GM18873 (cell line): ENCODE measurements around the gene CCNF.
"Not testable (repeated sequence)": the region's sequence is repeated elsewhere in the genome, so short reads cannot be mapped to it uniquely, and the experiment has no call there.

Source experiments
- ATAC-seq: cut with Tn5 transposase; IDR thresholded peaks from one replicate; pipeline ENCODE4 v1.9.1; 2021; ENCODE audit warnings: mild to moderate bottlenecking, moderate library complexity, moderate number of reproducible peaks; ENCODE audit not compliant: unreplicated experiment, low FRiP score

CCNF gene

DNA sequence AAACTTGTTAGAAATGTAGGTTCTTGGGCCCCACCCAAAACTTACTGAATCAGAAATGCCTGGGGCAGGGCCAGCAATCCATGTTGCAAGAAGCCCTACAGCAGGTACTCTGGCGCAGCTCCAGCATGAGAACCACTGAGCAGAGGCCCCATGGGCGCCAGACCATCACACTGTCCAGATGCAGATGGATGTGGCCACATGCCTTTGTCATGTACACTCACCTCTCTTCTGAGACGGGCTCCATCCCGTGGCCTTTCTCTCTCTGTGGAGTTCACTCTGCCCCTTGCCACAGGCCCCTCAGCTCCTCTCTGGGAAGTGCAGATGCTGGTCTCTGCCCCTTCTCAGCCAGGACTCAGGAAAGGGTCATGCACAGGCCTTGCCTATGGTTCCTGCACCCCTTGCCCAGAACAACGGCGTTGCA is 2.3 kb upstream of the CCNF start:
- no peak for ATAC-seq

DNA sequence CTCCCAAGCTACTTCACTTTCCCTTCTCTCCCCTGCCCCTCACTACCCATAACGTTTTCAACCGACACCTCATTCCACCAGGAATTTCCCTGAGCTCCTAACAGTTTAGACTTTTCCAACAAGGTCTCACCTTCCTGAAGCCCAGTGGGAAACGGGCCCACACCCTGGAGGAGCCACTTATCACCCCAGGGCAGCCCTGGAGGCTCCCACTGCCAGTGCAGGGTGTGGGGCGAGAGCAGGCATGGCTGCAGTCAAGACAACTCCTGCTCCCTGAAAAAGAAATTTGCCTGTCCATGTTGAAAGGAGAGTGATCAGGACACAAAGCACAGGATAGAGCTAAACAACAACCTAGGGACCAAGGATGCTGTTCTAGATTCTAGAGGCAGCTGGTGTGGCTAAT is 1.7 kb upstream of the CCNF start:
- ATAC-seq: no peak

DNA sequence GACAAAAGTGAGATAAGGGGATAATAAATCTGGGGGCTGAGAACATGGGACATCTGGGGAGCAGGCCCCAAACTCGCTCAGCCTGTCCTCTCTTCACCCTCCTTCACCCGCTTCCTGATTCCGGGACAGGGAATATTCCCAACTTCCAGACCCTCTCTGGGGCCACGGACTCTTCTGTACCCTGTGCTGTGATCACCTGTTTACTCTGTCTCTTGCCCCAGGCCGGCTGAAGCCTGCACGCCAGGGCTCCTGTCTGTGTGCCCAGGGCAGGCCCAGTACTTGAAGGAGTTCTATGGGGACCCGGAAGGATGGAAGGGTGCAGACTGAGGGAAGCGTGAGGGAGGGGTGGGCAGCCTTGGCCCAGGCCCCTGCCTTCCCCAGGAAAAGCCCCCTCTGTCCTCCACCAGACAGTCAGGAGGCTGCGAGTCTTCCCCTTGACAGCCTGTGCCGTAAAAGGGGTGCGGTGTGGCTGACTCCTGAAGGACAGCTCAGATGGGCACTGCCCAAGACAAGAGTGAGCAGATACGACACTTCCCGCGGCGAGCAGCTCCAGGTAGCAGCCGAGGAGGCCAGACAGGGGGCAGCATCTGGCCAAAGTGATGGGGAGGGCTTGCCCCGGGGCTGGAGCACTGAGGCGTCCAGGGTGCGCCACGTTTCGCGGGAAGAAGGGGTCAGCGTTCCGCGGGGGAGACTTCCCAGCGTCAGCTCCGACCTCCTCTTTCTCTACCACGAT is 1.0 kb upstream of the CCNF start:
- peak; percentile 6 for ATAC-seq

DNA sequence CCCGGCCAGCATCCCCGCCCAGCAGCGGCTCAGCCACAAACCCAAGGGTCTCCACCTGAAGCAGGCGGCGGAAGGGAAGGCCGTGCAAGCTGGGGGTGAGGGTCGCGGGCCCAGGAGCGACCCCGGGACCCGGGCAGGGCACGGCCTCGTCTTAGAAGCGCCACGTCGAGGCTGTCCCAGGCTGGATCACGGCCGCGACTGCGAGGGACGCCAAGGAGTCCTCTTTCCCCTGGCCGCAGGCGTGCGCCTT is 538 bp upstream of the CCNF start:
- ATAC-seq: peak; percentile 3

DNA sequence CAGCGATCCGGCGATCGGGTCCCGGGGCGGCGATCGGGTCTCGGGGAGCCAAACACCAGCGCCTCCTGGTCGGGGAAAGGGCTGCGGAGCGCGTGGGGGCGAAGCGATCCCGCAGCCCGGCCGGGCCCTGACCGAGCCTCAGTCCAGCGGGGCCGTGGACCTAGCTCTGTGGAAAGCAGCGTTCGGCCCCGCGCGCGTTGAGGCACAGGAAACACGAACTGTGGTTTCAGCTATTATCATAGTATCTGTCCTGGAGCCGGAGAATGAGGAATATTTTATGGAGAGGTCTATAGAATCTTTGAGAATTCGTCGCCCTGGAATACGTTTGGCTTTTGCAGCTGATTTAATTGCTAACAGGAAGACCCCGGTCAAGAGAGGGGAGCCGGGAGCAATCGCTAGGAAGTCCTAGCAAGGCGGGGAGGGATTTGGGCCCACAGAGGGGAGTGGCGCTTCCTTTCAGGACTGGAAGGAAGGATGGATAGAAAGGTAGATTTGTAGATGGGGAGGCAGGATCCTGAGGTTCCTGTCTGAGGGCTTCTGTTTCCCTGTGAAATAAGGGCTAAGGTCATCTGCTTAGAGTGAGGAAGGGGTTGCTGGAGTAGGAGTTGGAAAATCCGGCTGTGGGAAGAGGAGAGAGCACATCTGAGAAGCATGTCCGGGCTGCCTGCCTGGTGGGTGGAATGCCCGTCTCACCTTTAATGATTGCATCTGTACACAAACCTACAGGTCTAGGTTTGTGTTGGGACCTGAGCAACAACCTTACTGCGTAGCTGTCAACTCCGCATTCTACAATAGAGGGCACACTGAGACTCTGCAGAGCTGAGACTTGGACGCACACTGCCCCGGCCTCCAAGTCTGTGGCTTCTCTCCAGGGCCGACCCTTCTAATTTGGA is 770 bp downstream of the CCNF start:
- ATAC-seq: peak; percentile 11

DNA sequence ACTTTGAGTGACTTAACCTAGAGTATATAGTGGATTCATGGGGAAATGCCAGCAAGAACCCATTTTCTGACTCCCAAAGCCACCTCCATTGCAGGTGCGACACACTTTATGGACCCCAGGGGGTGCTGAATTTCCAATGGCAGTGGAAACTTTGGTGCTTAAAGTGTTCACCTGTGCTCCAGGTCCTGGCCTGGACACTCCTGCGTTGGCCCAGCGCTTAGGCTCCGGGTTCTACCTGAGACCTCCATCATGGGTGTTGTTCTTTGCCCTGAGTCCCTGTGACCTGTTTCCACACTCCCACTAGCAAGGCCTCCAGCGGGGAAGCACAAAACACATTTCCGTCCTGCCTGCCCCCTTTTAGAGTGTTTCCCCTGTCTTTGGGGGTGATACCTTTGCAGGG is 3.0 kb downstream of the CCNF start:
- ATAC-seq: no peak

DNA sequence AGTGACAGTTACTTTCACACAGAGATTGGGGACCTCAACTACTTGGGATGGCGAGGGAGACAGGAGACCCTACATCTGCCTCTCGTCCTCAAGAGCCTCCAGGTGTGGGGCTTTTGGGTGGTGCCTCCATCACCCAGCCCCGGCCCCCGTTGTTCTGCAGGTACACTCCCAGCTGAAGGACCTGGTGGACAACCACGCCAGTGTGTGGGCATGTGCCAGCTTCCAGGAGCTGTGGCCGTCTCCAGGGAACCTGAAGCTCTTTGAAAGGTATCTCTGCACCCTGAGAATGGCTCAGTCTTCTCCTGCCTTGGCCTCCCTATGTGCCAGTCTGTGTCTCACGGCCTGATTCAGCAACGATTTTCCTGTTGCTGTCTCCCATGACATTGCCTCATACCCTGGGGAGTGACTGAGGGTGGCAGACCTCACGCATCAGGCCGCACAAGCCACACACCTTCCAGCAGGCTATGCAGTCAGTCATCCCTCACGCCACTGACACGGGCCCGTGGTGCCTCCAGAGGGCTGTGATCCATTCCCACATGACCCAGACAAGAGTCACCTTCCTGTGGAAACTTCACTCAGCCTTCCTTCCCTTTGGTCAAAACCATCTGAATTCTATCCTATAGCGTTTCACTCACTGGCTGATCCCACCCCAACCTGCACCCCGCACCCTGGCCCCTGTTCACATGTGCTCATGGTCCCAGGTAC is 3.7 kb downstream of the CCNF start:
- no peak for ATAC-seq

DNA sequence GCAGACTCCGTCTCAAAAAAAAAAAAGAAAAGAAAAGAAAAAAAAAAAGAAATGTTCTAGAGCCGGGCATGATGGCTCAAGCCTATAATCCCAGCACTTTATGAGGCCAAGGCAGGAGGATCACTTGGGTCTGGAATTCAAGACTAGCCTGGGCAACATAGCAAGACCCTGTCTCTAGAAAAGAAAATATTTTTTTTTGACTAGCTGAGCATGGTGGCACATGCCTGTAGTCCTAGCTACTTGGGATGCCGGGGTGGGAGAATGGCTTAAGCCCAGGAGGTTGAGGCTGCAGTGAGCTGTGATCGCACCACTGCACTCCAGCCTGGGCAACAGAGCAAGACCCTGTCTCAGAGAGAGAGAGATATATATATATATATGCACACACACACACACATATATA is 6.0 kb downstream of the CCNF start:
- ATAC-seq: not testable (repeated sequence)

DNA sequence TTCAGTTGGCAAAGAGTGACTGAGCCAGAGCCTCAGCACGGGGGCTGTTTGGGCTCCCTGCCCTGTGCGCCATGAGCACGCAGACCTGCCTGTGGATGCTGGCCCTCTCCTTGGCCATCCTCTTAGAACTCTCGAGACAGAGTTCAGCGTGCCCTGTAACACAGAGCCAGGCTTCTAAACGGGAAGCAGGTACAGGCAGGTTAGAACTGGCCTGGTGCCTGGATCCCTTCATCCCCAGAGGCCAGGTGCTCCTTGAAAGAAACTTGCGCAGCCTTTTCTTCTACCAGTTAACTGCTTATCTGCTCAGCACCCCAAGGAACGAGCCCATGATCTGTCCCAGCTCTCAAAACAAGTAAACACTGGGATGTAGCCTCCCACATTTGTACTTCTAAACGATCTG is 6.9 kb downstream of the CCNF start:
- no peak for ATAC-seq

DNA sequence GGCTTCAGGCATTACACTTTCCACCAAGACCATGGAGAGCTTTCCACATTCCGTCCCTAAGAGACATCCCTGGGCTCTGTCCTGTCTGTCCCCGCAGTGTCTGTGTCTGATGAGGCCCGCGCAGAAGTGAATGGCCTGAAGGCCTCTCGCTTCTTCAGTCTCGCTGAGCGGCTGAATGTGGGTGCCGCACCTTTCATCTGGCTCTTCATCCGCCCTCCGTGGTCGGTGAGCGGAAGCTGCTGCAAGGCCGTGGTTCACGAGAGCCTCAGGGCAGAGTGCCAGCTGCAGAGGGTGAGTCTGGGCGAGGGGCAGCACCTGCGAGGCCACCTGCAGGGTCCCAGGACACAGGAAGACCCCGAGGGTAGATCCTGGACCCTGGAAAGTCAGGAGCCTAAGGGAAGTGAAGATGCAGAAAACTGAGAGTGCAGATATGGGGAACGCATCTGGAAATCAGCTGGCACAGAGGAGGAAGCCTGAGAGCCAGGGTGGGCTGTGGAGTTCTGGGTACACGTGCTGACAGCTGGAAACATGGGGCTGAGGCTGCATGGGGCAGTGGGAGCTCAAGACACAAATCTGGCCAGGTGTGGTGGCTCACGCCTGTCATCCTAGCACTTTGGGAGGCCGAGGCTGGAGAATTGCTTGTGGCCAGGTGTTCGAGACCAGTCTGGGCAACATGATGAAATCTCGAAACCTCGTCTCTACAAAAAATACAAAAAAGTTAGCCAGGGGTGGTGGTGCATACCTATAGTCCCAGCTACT is 8.0 kb downstream of the CCNF start:
- ATAC-seq: no peak

DNA sequence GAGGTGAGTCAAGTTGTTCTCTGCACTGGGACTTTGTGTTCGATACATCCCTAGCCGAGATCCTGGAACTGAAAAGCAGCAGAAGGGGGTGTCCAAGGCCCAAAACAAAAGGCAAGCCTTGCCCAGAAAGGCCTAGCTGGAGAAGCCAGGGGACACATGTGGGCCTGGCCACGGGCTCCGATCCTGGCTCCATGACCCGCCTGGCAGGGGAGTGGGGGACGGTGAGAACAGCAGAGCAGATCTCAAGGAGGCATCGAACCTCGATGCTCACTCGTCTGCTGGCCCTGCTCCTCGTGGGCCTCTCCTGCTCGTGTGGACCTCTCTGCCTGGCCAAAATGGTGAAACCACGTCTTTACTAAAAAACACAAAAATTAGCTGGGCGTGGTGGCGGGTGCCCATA is 8.9 kb downstream of the CCNF start:
- ATAC-seq: no peak

DNA sequence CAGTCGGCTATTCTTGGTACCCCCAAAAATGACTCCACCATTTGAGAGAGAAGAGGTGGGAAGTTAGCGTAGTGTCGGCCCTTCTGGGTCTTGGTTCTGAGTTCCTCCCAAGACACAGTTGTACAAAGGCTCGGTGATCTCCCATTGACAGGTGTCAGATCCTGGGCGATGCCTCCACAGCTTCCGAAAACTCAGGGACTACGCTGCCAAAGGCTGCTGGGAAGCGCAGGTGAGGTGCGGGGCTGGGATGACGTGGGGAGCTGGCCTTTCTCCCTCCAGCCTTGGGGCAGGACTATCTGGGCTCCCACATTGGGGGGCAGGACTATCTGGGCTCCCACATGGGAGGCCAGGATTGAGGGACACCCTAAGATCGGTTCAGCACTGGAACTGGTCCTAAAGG is 10.4 kb downstream of the CCNF start:
- ATAC-seq: no peak

DNA sequence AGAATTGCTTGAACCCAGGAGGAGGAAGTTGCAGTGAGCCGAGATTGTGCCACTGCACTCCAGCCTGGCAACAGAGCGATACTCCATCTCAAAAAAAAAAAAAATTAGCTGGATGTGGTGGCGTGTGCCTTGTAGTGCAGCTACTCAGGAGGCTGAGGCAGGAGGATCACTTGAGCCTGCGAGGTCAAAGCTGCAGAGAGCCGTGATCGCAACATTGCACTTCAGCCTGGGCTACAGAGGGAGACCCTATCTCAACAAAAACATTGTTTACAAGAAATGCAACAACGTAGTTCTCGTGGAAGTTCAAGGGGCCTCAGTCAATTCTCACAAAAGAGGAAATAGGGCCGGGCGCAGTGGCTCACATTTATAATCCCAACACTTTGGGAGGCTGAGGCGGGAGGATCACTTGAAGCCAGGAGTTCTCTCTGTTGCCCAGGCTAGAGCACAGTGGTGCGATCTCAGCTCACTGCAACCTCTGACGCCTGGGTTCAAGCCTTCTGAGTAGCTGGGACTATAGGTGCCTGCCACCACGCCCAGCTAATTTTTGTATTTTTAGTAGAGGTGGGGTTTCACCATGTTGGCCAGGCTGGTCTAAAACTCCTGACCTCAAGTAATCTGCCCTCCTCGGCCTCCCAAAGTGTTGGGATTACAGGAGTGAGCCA is 12.0 kb downstream of the CCNF start:
- not testable (repeated sequence) for ATAC-seq

DNA sequence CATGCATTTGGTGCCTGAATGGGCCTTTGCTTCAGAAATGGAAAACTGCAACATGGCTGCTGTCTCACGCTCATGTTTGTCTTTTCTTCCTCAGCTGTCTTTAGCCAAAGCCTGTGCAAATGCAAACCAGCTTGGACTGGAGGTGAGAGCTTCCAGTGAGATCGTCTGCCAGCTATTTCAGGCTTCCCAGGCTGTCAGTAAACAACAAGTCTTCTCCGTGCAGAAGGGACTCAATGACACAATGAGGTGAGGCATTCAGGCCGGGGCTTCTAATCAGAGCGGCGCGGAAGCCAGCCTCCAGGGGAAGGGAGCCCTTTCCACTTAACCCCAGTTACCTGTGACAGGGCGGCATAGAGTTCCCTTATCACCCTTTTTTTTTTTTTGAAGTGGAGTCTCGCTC is 14.3 kb downstream of the CCNF start:
- ATAC-seq: no peak

DNA sequence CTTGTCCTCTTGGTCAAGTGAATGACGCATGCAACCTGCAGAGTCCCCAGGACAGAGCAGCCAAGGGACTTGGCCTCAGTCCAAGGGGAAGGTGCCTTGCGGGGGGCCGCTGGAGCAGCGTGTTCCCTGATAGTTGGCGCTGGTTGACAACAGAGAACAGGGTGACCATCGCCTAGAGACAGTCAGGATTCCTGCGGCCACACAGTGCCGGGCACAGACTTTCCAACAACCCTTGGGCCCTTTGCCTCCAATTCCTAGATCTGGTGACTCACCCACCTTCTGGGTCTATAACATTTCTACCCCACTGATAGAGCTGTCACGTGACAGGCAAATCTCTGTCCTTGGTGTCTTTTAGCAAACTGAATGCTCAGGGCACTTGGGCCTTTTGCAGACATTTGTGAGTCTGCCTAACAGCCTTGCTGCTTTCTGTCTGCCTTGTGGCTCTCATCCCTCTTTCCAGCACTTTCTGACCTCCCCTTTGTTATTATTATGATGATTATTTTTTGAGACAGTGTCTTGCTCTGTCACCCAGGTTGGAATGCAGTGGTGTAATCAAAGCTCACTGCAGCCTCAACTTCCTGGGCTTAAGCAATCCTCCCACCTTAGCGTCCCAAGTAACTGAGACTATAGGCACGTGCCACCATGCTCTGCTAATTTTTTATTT is 18.8 kb downstream of the CCNF start:
- ATAC-seq: no peak

DNA sequence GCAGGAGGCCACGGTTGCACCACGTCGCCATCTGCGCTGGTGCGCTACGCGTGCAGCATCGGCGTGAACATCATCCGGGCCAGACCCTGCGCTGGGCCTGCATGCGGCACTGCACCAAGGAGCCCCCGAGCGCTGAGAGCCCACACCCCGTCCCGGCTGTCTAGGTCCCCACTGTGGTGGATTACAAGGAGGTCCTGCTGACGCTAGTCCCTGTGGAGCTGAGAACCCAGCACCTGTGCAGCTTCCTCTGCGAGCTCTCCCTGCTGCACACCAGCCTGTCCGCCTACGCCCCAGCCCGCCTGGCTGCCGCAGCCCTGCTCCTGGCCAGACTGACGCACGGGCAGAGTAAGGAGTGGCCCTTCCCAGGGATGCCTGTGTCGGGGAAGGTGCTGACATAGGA is 19.9 kb downstream of the CCNF start:
- no peak for ATAC-seq

DNA sequence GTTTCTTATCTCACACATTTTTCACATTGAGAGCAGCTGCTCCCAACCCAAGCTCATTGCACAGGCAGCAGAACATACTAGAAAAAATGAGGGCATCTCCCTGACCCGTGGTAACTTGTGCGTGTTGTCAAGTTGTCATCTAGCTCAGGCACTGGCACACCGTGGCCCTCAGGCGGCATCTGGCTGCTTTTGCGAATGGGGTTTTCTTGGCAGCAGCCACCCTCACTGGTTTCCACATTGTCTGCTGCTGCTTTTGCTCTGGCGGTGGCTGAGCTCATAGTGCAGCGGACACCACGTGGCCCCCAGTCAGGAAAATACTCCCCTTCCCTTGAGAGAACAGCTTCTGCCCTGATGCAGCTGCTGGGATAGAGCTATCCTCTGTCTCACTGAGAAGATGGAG is 21.3 kb downstream of the CCNF start:
- no peak for ATAC-seq

DNA sequence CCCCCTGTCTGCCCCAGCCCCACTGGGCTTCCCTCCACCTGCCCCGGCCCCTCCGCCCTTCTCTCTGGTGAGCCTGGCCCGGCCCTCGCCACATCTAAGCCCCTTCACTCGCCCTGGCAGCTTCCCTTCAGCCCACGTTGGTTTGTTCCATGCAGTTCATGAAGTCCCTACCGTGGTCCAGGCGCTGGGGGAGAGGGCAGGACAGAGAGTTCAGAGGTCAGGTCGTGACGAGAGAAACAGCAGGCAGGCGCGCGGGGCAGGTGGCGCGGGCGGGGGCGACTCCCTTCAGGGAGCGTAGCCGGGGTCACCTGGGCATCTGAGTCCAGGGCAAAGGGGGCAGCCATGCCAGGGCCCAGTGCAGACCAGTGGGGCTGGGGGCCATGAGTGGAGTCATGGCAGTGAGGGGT is 21.7 kb downstream of the CCNF start:
- no peak for ATAC-seq

DNA sequence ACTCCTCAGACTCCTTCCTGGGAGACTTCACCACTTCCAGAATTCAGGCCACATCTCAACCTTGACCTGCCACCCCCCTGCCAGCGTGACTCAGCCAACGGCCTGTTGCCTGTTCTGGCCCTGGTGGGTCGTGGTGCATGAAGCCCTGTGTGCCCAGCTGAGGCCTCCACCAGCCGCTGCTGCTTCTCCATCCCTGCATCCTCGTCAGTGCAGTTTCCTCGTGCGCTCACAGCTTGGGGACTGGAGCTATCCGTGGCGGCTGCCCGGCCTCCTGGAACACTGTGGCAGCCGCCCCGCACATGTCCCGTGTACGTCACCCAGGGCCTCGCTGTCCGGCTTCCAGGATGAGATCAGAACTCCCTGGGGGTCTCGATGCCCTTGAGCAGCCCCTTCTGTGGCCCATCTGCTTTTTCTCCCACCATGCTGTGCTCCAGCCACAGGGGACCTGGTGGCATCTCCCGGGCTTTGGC is 22.6 kb downstream of the CCNF start:
- no peak for ATAC-seq

DNA sequence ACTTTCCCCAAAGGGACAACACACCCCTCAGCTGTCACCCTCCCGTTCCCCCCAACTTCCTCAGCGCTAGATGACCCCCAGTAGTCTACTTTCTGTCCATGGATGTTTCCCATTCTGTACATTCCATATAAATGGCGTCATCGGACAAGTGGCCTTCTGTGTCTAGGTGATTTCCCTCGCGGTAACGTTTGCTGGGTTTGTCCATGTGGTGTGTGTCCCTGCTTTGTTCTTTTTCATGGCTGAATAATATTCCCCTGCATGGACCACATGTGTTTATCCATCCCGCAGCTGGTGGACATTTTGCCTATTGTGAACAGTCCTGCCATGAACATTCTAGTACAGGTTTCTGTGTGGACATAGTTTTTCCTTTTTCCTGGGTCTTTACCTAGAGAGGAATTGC is 23.4 kb downstream of the CCNF start:
- ATAC-seq: no peak
